ENCODE measurements around the gene PCDHGA1.

PCDHGA1 gene

DNA sequence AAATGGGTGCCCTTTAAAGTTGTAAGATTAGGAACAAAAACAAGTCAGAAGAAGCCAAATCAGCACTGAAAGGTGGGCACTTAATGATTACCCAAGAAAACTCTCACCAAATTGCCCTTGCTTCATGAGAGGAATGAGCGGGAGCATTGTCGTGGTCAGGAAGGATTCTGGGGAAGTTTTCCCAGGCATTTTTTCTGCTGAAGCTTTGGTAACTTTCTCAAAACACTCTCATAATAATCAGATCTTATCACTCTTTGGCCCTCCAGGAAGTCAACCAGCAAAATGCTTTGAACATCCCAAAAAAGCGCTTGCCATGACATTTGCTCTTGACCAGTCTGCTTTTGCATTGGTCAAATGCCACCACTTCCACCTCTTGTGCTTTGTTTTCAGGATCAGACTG is 135.0 kb downstream of the PCDHGA1 start:
- peak; percentile 29 for DNase-seq

DNA sequence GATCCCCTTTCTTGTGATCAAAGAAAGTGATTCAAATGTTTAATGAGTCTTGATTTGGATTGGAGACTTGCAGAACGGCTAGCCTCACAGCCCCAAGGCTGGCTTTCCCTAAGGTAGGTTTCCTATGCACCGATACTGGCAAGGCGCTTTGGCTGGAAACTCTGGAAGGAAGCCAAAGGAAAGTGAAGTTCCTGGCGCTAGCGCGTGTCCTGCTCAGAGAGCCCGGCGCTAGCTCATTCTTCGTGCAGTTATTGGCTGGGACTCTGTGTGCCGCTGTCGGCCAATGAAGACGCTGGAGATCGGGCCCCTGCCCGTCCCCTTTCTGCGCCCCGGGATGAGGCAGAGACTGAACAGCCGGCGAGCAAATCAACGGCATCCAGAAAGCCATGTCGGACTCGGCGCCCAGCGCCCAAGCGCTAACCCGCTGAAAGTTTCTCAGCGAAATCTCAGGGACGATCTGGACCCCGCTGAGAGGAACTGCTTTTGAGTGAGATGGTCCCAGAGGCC is 145.4 kb downstream of the PCDHGA1 start, which contains the start of gene PCDHGC3:
Gene PCDHGC3, plus strand, starts transcription at position 342 of the 507 bp plus-strand sequence. Its CDS starts 151 bp downstream, at position 493.
- peak; percentile 94 for DNase-seq

DNA sequence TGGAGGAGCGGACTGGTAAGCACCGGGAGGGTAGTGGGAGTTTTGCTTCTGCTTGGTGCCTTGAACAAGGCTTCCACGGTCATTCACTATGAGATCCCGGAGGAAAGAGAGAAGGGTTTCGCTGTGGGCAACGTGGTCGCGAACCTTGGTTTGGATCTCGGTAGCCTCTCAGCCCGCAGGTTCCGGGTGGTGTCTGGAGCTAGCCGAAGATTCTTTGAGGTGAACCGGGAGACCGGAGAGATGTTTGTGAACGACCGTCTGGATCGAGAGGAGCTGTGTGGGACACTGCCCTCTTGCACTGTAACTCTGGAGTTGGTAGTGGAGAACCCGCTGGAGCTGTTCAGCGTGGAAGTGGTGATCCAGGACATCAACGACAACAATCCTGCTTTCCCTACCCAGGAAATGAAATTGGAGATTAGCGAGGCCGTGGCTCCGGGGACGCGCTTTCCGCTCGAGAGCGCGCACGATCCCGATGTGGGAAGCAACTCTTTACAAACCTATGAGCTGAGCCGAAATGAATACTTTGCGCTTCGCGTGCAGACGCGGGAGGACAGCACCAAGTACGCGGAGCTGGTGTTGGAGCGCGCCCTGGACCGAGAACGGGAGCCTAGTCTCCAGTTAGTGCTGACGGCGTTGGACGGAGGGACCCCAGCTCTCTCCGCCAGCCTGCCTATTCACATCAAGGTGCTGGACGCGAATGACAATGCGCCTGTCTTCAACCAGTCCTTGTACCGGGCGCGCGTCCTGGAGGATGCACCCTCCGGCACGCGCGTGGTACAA is 146.0 kb downstream of the PCDHGA1 start:
- DNase-seq: peak; percentile 61

DNA sequence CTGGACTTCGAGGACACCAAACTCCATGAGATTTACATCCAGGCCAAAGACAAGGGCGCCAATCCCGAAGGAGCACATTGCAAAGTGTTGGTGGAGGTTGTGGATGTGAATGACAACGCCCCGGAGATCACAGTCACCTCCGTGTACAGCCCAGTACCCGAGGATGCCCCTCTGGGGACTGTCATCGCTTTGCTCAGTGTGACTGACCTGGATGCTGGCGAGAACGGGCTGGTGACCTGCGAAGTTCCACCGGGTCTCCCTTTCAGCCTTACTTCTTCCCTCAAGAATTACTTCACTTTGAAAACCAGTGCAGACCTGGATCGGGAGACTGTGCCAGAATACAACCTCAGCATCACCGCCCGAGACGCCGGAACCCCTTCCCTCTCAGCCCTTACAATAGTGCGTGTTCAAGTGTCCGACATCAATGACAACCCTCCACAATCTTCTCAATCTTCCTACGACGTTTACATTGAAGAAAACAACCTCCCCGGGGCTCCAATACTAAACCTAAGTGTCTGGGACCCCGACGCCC is 146.8 kb downstream of the PCDHGA1 start:
- DNase-seq: no peak

DNA sequence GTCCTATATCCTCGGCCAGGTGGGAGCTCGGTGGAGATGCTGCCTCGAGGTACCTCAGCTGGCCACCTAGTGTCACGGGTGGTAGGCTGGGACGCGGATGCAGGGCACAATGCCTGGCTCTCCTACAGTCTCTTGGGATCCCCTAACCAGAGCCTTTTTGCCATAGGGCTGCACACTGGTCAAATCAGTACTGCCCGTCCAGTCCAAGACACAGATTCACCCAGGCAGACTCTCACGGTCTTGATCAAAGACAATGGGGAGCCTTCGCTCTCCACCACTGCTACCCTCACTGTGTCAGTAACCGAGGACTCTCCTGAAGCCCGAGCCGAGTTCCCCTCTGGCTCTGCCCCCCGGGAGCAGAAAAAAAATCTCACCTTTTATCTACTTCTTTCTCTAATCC is 147.5 kb downstream of the PCDHGA1 start:
- no peak for DNase-seq

DNA sequence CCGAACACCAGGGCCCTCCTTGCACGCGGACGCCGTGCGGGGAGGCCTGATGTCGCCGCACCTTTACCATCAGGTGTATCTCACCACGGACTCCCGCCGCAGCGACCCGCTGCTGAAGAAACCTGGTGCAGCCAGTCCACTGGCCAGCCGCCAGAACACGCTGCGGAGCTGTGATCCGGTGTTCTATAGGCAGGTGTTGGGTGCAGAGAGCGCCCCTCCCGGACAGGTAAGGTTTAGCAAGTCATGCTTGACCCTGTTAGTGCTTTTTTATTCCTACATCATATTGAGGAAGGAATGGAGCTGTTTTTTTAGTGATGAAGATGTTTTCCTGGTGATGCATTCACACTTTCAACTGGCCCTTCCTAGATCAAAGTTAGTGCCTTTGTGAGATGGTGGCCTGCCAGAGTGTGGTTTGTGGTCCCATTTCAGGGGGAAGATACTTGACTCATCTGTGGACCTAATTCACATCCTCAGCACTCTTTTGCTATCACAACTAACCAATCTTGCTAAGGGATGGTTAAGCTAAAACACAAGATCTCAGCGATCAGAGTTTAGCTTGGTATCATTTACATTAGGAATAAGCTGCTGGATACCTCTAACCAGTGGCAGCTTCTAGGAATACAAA is 148.1 kb downstream of the PCDHGA1 start:
- DNase-seq: no peak

DNA sequence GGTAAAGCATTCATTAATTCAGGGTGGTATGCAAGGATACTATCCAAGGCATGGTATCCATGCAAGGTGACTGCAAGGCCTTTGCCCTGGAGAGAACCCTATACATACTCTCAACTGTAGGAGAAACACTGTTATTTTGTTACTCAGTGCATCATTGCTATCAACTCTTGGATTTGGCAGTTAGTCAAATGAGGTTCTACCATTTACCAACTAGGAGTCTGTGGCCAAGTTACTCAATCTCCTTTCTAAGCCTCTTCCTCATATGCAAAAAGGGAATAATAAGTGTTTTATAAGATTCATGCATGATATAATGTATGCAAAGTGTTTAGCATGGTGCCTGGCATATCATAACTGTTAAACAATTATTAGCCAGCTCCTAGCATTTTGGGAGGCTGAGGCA is 149.5 kb downstream of the PCDHGA1 start:
- no peak for DNase-seq

DNA sequence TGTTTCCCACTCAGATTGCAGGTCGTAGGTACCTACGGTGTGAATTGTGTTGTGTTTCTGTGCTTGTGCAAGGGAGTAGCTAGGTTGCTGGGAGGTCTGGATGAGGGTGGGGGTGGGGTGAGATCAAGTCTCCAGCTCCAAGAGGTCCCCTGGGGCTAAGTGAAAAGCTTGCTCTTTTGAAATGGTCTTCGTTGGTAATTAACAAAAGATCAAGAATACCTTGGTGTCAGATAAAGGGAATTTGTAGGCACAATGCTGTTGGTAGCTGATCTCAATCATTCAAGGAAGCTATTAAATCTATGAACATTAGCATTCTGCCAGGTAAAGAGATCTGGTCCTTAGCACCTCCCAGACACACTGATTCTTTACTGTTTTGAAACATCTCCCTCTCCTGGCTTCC is 153.6 kb downstream of the PCDHGA1 start:
- DNase-seq: no peak

DNA sequence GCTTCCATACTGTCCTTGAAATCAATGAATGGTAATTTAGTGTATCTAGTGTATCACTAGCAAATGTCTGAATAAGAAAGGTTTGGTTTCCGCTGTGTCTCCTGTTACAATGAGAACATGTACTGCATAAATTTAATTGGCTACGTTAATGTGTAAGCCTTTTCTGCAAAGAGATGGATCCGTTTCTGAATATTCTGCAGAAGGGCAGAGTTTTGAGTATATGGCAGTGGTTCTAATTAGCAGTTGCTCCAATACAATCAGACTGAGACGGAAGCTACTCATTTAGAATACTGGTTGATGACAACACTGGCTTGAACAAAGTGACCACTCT is 154.0 kb downstream of the PCDHGA1 start:
- no peak for DNase-seq

DNA sequence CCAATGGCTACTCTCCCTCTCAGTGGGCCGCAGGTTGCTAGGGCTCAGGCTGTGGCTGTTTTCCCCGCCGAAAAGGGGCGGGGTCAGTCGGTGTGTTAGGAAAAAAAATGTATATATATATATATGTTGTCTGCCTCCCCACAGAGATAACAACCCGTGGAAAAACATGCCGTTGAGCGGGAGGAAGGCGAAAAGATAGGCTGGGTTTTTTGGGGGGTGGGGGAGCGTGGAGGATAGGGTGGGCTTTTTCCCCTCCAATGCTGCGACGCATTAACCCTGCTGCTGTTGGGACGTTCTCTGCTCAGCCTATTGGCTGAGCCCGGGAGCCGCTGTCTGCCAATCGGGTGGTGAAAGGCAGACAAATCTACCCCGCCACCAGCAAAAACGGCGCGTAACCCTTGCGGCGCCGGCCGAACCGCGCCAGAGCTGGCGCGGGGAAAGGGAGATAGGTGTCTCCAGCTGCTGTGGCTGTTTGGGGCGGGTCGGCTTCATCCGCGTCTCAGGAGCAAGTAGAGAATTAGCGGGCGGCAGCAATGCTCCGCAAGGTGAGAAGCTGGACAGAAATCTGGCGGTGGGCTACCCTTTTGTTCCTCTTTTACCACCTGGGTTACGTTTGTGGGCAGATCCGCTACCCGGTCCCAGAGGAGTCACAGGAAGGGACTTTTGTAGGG is 154.5 kb downstream of the PCDHGA1 start, which contains the start of gene PCDHGC4:
Gene PCDHGC4, plus strand, starts transcription at position 390 of the 671 bp plus-strand sequence. Its CDS starts 144 bp downstream, at position 534.
- no peak for DNase-seq

DNA sequence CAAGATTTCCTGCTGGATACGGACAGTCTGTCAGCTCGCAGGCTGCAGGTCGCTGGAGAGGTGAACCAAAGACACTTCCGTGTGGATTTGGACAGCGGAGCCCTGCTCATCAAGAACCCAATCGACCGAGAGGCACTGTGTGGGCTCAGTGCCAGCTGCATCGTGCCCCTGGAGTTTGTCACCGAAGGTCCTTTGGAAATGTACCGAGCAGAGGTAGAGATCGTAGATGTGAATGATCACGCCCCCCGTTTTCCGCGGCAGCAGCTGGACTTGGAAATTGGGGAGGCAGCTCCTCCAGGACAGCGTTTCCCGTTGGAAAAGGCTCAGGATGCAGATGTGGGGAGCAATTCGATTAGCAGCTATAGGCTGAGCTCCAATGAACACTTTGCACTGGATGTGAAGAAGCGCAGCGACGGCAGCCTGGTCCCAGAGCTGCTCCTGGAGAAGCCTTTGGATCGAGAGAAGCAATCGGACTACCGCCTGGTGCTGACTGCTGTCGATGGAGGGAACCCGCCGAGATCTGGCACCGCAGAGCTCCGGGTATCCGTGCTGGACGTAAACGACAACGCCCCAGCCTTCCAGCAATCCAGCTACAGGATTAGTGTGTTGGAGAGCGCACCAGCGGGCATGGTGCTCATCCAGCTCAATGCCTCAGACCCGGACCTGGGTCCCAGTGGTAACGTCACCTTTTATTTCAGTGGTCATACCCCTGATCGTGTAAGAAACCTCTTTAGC is 155.2 kb downstream of the PCDHGA1 start:
- DNase-seq: no peak

DNA sequence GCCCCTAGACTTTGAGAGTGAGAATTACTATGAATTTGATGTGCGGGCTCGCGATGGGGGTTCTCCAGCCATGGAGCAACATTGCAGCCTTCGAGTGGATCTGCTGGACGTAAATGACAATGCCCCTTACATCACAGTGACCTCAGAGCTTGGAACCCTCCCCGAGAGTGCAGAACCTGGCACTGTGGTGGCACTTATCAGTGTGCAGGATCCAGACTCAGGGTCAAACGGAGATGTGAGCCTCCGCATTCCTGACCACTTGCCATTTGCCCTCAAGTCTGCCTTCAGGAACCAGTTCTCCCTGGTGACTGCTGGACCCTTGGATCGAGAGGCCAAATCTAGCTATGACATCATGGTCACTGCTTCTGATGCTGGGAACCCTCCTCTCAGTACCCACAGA is 155.8 kb downstream of the PCDHGA1 start:
- DNase-seq: no peak

DNA sequence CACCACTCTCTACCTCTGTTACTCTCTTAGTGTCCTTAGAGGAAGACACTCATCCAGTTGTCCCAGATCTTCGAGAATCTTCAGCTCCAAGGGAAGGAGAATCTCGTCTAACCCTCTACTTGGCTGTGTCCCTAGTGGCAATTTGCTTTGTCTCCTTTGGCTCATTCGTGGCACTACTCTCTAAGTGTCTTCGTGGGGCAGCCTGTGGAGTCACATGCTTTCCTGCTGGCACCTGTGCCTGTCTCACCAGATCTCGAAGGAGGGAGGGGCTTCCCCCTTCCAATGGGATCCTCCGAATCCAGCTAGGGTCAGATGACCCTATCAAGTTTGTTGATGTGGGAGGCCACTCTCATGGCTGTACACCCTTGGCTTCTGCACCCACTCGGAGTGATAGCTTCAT is 156.8 kb downstream of the PCDHGA1 start:
- no peak for DNase-seq

DNA sequence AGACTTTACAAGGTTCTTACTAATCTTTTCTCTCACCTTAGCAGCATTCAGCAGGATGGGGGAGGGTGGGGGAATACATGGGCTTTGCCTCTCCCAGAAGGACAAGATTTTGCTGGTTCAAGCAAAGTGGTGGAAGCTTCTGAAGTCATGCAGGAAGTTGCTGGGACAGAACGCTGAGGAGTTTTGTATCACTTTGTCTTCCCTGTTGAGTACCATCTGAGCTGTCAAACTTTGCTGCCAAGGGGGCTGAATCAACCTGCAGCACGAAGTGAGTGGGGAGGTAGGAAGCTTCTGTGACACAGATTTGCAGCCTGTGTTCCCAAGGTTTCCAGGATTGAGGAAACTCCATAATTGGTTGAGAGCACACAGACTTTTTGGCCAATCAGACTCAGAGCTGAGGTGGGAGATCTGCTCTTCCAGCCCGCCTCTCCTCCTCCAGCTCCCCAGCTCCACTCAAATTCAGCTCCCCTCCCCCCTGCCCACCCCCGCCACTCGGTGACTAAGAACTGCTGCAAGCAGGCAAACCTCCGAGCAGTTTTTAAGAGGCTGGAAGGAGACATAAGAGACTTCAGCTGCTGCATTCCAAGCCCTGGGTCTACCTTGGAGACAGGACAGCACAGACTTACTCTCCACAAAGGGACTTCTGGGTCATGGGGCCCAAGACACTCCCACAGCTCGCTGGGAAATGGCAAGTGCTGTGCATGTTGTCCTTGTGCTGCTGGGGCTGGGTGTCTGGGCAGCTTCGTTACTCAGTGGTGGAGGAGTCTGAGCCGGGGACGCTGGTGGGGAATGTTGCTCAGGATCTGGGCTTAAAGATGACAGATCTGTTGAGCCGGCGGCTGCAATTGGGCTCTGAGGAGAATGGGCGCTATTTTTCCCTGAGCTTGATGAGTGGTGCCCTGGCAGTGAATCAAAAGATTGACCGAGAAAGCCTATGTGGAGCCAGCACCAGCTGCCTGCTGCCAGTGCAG is 158.6 kb downstream of the PCDHGA1 start, which contains the start of gene PCDHGC5:
Gene PCDHGC5, plus strand, starts transcription at position 491 of the 971 bp plus-strand sequence. Its CDS starts 160 bp downstream, at position 651.
- peak; percentile 66 for DNase-seq

DNA sequence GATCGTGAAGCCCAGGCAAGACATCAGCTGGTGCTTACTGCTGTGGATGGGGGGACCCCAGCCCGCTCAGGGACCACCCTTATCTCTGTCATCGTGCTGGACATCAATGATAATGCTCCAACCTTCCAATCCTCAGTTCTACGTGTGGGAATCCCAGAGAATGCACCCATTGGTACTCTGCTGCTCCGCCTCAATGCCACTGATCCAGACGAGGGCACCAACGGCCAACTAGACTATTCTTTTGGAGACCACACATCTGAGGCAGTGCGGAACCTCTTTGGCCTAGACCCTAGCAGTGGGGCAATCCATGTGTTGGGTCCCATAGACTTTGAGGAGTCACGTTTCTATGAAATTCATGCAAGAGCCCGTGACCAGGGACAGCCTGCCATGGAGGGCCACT is 159.5 kb downstream of the PCDHGA1 start:
- DNase-seq: no peak

DNA sequence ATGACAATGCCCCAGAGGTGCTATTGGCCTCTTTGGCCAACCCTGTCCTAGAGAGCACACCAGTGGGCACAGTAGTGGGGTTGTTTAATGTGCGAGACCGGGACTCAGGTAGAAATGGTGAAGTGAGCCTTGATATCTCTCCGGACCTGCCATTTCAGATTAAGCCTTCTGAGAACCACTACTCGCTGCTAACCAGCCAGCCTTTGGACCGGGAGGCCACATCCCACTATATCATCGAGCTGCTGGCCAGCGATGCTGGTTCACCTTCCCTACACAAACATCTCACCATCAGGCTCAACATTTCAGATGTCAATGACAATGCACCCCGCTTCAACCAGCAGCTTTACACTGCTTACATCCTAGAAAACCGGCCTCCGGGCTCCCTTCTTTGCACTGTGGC is 160.0 kb downstream of the PCDHGA1 start:
- DNase-seq: no peak

DNA sequence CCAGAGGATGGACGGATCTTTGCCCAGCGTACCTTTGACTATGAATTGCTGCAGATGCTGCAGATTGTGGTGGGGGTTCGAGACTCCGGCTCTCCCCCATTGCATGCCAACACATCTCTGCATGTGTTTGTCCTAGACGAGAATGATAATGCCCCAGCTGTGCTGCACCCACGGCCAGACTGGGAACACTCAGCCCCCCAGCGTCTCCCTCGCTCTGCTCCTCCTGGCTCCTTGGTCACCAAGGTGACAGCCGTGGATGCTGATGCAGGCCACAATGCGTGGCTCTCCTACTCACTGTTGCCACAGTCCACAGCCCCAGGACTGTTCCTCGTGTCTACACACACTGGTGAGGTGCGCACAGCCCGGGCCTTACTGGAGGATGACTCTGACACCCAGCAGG is 160.5 kb downstream of the PCDHGA1 start:
- no peak for DNase-seq

DNA sequence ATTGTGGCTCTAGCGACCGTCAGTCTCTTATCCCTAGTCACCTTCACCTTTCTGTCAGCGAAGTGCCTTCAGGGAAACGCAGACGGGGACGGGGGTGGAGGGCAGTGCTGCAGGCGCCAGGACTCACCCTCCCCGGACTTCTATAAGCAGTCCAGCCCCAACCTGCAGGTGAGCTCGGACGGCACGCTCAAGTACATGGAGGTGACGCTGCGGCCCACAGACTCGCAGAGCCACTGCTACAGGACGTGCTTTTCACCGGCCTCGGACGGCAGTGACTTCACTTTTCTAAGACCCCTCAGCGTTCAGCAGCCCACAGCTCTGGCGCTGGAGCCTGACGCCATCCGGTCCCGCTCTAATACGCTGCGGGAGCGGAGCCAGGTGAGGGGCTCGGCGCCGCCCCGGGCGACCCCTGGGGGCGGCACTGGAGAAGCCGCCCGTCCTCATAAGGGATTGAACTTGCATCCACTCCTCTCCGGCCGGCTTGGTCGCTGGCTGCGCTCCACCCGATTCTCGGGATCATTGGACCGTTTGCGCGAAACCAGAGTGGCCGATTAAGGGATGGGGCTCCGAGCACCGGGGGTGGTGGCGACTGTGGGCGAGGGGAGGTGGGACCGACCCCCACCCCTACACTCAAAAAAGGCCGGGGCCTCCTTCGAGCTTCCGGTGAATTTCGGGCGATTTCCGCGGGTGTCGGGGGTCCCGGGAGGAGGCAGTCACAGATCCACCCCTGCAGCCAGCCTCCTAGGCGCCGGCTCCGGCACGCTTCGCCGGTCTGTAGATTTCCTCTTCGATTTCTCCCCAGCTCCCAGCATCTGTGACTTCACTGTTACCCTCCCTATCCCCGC is 161.2 kb downstream of the PCDHGA1 start:
- DNase-seq: no peak

DNA sequence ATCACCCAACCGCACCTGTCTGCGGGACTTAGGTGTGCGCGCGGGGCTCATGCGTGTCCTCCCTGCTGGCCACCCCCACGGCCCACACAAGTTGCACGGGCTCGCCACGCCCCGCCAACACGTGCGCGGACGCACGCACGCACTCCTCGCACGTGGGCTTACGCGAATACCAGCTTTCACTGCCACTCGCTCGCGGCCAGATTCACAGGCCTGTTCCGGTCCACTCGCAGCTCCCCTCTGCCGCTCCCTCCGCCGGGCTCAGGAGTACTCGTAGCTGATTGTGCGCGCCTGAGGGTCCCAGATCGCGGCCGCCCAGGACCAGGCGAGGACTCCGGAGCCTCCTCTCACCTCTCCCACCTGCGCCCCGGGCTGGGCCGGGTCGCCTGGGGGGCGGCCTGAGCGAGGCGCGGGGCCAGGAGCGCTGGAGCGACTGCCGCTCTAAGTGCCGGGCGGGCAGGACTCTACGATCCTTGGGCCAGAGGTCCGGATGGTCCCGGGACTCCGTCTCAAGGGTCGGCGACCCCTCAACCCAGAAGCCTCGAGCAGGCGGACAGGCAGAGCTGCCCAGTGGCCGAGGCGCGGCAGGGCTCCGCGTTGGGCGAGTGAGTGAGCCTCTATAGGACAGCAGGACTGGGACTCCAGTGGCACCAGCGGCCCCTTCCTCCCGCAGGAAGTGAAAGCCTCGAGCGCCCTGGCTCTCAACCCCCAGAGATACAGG is 162.0 kb downstream of the PCDHGA1 start:
- DNase-seq: no peak
